Measurements from ENCODE around the gene GPR61. TPM values are rescaled to one million over a fixed set of nuclear protein-coding genes. Genes with fewer than 3 reads are reported as not detected.

Gene GPR61
- total RNA-seq, 1 experiment from 2014 or later, result 0.07 TPM

- TF ChIP-seq EZH2 (IDR thresholded peaks at IDR 0.05; ENCODE audit: low read length, unreplicated experiment), result no peak
- TF ChIP-seq, protein P1, sequence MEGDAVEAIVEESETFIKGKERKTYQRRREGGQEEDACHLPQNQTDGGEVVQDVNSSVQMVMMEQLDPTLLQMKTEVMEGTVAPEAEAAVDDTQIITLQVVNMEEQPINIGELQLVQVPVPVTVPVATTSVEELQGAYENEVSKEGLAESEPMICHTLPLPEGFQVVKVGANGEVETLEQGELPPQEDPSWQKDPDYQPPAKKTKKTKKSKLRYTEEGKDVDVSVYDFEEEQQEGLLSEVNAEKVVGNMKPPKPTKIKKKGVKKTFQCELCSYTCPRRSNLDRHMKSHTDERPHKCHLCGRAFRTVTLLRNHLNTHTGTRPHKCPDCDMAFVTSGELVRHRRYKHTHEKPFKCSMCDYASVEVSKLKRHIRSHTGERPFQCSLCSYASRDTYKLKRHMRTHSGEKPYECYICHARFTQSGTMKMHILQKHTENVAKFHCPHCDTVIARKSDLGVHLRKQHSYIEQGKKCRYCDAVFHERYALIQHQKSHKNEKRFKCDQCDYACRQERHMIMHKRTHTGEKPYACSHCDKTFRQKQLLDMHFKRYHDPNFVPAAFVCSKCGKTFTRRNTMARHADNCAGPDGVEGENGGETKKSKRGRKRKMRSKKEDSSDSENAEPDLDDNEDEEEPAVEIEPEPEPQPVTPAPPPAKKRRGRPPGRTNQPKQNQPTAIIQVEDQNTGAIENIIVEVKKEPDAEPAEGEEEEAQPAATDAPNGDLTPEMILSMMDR (conservative IDR thresholded peaks at IDR 0.05; ENCODE audit: low read depth, low read length), result no peak
- no peak for TF ChIP-seq EZH2phosphoT487 (IDR thresholded peaks at IDR 0.05; ENCODE audit: borderline replicate concordance, low read length)
- no peaks in the 10 kb centered on the region for H3K36me3 ChIP-seq (ENCODE audit: low read depth, low read length)
- ChIA-PET POLR2A (ENCODE audit: unreplicated experiment) (interaction anchor here (0.5 to 1.7 kb wide), 7 partner anchors 11 to 398 kb away, joined by 3 to 7 read pairs (median 3); partner anchors contain the start of genes AMPD2 and GNAT2), CTCF (interaction anchor here (0.9 to 1.4 kb wide), 7 partner anchors 16 to 436 kb away, joined by 3 to 6 read pairs (median 4); partner anchors contain the start of genes AHCYL1 and AMPD2)
- peak within 1 kb of the TSS; percentile 62 for H3K27ac ChIP-seq (ENCODE audit: low read length)
- H3K4me1 ChIP-seq (ENCODE audit: insufficient read depth, low read length), result peaks cover 26% of the 10 kb centered on the region
- H3K27me3 ChIP-seq (ENCODE audit: low read length), result no peaks in the 10 kb centered on the region
- H2AFZ ChIP-seq (ENCODE audit: low read length), result peak within 1 kb of the TSS; percentile 87
- no peaks in the 10 kb centered on the region for H3F3A ChIP-seq (ENCODE audit: low read length, unreplicated experiment)
- ATAC-seq, result peak; percentile 92
- no peaks in the 10 kb centered on the region for H3K9me2 ChIP-seq (replicated peaks; ENCODE audit: low read length)
- peak; percentile 97 for DNase-seq
- peak within 1 kb of the TSS; percentile 91 for H3K9ac ChIP-seq (ENCODE audit: low read length)
- H4K20me1 ChIP-seq (ENCODE audit: low read length), result peaks cover 27% of the 10 kb centered on the region
- H3K4me3 ChIP-seq (ENCODE audit: low read length), result peak within 1 kb of the TSS; percentile 93
- intact Hi-C loops (cut with micrococcal nuclease), result loop anchor here (1.0 to 5.0 kb wide), 2 partner anchors 72 to 434 kb away; partner anchors contain the start of gene AHCYL1
- peaks cover 68% of the 10 kb centered on the region for H3K79me2 ChIP-seq (ENCODE audit: low read length)
- BruUV-seq (replicated peaks), result no TSS peak
- H3K9me3 ChIP-seq (ENCODE audit: low read length), result no peaks in the 10 kb centered on the region
- peak within 1 kb of the TSS; percentile 91 for H3K4me2 ChIP-seq (ENCODE audit: low read length)
These were observed 8.9 kb downstream of the GPR61 start, which contains the start of gene GNAI3 for GRCh38 chr1:109548321-109549267. TSS of gene GNAI3 (plus strand) at chr1:109548615. CDS start at chr1:109548721, 106 bp downstream.

GRCh38 chr1:109556563-109556962 lies 16.9 kb downstream of the GPR61 start:
- no peak for DNase-seq
- Histone ChIP-seq H3K4me1 (ENCODE audit: insufficient read depth, low read length) (no peaks in the 10 kb centered on the region), H3K36me3 (ENCODE audit: low read depth, low read length) (no peaks in the 10 kb centered on the region), H3K79me2 (ENCODE audit: low read length) (peaks cover 100% of the 10 kb centered on the region), H3K9me2 (replicated peaks; ENCODE audit: low read length) (no peaks in the 10 kb centered on the region), H4K20me1 (ENCODE audit: low read length) (peaks cover 30% of the 10 kb centered on the region), H3K9me3 (ENCODE audit: low read length) (no peaks in the 10 kb centered on the region), H3K27ac (ENCODE audit: low read length) (no peak overlapping the region), H3K4me3 (ENCODE audit: low read length) (no peak overlapping the region), H3K4me2 (ENCODE audit: low read length) (no peak overlapping the region), H3F3A (ENCODE audit: low read length, unreplicated experiment) (no peaks in the 10 kb centered on the region), H3K9ac (ENCODE audit: low read length) (no peak overlapping the region), H3K27me3 (ENCODE audit: low read length) (no peaks in the 10 kb centered on the region), H2AFZ (ENCODE audit: low read length) (no peak overlapping the region)
- CTCF ChIA-PET, result no interaction called here
- POLR2A ChIA-PET (ENCODE audit: unreplicated experiment), result no interaction called here
- TF ChIP-seq EZH2 (IDR thresholded peaks at IDR 0.05; ENCODE audit: low read length, unreplicated experiment) (no peak), EZH2phosphoT487 (IDR thresholded peaks at IDR 0.05; ENCODE audit: borderline replicate concordance, low read length) (no peak)
- TF ChIP-seq, protein P1 (conservative IDR thresholded peaks at IDR 0.05; ENCODE audit: low read depth, low read length), result no peak
- no peak for ATAC-seq
- no TSS peak for BruUV-seq (replicated peaks)
- intact Hi-C loops (cut with micrococcal nuclease), result no loop called here

Measured in PC-3 (cell line).